Neural crest cell (in vitro differentiated cells): Measurements from ENCODE around the gene VAC14. TPM values are rescaled to one million over a fixed set of nuclear protein-coding genes. Genes with fewer than 3 reads are reported as not detected.

Experiments
- DNase-seq: peaks from one replicate; pipeline ENCODE4 v3.0.0; 2021; ENCODE audit warnings: low read depth, mixed read lengths, low spot score
- H3K27ac Mint-ChIP-seq: one replicate; pipeline ENCODE4 v1.8.0; 2021; ENCODE audit warnings: mild to moderate bottlenecking, mixed read lengths; ENCODE audit not compliant: unreplicated experiment
- H3K27me3 Mint-ChIP-seq: 2 replicates; pipeline ENCODE4 v1.8.0; 2021; ENCODE audit warnings: low read depth, mild to moderate bottlenecking, mixed read lengths
- H3K36me3 Mint-ChIP-seq: 2 replicates; pipeline ENCODE4 v1.8.0; 2021; ENCODE audit warnings: low read depth, mild to moderate bottlenecking, mixed read lengths
- H3K4me1 Mint-ChIP-seq: 2 replicates; pipeline ENCODE4 v1.8.0; 2021; ENCODE audit warnings: mixed read lengths
- H3K4me3 Mint-ChIP-seq: one replicate; pipeline ENCODE4 v1.8.0; 2021; ENCODE audit warnings: mild to moderate bottlenecking, mixed read lengths
- H3K9me3 Mint-ChIP-seq: 2 replicates; pipeline ENCODE4 v1.8.0; 2021; ENCODE audit warnings: mixed read lengths
- CTCF ChIP-seq: fragments of 200-600 bp; sonication (generic); conservative IDR thresholded peaks from 2 replicates; pipeline ENCODE4 v1.5.0; 2021; ENCODE audit warnings: antibody characterized with exemption, mild to moderate bottlenecking
- total RNA-seq: library from RNA; stranded (reverse); gene quantifications from 2 replicates; pipeline ENCODE4 v1.2.1, GENCODE V29; 2021

Gene VAC14
- total RNA-seq, 1 donor from 2014 or later: 46.7 TPM

GRCh38 chr16:70720425-70721201, 80.3 kb downstream of the VAC14 start:
- no peak overlapping the region for H3K4me3 Mint-ChIP-seq
- peaks cover 9% of the 10 kb centered on the region for H3K9me3 Mint-ChIP-seq
- no peak for DNase-seq
- no peak for TF ChIP-seq CTCF
- peaks cover 9% of the 10 kb centered on the region for H3K4me1 Mint-ChIP-seq
- H3K36me3 Mint-ChIP-seq: peaks cover 24% of the 10 kb centered on the region
- H3K27me3 Mint-ChIP-seq: no peaks in the 10 kb centered on the region
- peak overlapping the region; percentile 50 for H3K27ac Mint-ChIP-seq

DNA sequence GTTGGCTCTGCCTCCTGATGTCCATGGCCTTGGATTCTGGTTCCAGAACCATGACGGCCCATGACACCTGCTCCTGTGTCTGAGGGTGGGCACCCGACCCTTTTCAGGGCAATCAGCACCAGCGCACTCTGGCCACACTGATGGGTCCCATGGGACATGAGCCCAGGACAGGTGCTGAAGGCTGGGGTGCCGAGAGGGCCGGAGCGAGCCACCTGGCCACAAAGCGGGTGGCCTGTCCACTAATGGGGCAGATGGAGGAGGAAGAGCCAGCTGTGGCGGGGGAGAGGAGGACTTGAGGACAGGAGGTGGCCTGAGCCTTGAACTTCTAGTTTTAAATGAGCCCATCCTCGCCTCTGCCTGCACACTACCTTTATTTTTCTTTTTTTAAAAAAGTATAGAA, 83.9 kb downstream of the VAC14 start:
- peaks cover 24% of the 10 kb centered on the region for H3K36me3 Mint-ChIP-seq
- no peaks in the 10 kb centered on the region for H3K27me3 Mint-ChIP-seq
- DNase-seq: no peak
- no peak overlapping the region for H3K27ac Mint-ChIP-seq
- TF ChIP-seq CTCF: no peak
- H3K4me3 Mint-ChIP-seq: no peak overlapping the region
- peaks cover 9% of the 10 kb centered on the region for H3K4me1 Mint-ChIP-seq
- H3K9me3 Mint-ChIP-seq: peaks cover 9% of the 10 kb centered on the region

DNA sequence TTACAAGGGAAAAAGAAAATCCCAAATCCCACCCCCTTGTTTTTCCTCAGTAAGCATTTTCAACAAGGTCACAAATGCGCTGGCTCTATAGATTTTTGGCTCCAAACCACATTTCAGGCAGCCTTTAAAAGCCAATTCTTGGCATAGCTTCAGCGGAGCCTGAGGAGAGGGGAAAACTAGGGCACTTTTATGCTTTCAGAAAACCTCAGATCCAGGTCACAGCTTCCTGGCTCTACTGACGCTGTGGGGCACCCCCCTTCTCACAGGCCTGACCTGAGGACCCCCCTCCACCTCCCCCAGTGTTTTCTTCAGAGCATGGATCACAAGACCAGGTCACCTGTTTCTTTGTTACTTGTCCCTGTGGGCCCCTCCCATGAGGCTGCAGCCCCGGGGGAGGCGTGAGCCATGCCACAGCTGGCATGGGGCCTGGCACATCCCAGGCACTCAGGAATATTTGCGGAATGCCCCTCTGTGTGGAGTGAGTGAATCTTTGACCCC, 85.0 kb downstream of the VAC14 start:
- H3K27me3 Mint-ChIP-seq: no peaks in the 10 kb centered on the region
- H3K4me3 Mint-ChIP-seq: no peak overlapping the region
- no peak for TF ChIP-seq CTCF
- H3K36me3 Mint-ChIP-seq: peaks cover 19% of the 10 kb centered on the region
- DNase-seq: no peak
- H3K4me1 Mint-ChIP-seq: peaks cover 14% of the 10 kb centered on the region
- peaks cover 9% of the 10 kb centered on the region for H3K9me3 Mint-ChIP-seq
- H3K27ac Mint-ChIP-seq: no peak overlapping the region

DNA sequence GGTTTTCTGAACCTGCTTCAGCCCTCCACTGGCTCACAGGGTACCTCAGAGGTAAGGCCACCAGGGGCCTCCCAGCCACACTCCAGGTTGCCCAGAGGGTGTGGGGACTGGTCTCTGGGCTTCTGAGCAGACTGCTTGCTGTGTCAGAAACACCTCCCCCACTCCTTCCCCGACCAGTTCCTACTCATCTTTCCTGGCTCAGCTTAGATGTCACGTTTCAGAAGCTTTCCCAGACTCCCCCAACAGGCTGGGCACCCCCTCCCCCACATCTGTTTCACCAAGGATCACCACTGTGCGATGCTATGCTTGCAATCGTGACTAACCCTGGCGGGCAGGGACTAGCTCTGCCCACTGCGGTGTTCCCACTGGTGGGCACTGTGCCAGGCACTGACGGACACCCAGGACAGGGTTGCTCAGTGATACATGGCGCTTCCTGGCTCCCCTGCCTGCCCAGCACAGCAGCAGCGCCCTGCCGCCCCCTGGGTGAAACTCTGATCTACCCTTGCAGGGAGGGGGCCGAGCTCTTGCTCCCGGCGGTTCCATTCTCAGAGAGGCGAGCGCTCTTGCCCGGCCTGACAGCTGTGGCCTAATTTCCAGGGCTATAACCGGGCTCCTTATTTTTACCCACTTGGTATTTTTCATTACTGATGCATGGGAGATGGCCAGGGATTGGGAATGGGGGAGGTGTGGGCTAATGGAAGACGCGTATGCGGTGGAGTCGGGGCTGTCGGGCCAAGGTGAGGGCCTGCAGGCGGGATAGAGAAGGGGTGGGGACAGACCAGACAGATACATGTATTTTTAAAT, 85.7 kb downstream of the VAC14 start:
- Mint-ChIP-seq H3K4me1 (peaks cover 14% of the 10 kb centered on the region), H3K36me3 (peaks cover 13% of the 10 kb centered on the region), H3K27me3 (no peaks in the 10 kb centered on the region), H3K4me3 (no peak overlapping the region), H3K27ac (no peak overlapping the region), H3K9me3 (peaks cover 9% of the 10 kb centered on the region)
- DNase-seq: no peak
- TF ChIP-seq CTCF: no peak

DNA sequence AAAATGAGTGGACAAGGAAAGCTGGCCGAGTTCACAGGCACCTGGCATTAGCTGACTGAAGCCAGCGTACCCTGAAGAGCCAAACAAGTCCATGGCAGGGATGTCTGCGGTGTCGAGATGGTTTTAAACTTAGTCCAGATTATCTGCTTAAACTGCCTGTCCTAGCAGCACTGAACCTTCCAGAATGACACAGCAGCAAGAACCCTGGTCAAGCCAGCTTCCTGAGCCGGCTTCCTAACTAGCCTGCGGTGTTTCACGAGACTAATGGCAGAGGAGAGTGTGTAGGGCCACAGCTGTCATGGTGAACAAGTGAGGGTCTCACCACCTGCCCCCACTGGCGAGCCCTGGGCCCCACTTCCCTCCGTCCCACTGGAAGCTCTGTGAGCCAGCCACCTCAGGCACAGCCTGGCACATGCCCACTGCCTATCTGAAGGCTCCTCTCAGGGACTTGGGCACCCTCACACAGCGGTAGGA, 86.3 kb downstream of the VAC14 start:
- Mint-ChIP-seq H3K27ac (no peak overlapping the region), H3K4me1 (peaks cover 14% of the 10 kb centered on the region), H3K4me3 (no peak overlapping the region), H3K27me3 (no peaks in the 10 kb centered on the region), H3K36me3 (peaks cover 6% of the 10 kb centered on the region), H3K9me3 (peaks cover 6% of the 10 kb centered on the region)
- TF ChIP-seq CTCF: no peak
- no peak for DNase-seq
